ENCODE measurements around the gene GPR180.

The GPR180 gene

GRCh38 chr13:94607056-94607455, 5.4 kb downstream of the GPR180 start:
- no peak for TF ChIP-seq Cebpa-rat (IDR thresholded peaks at IDR 0.05)
- no peak overlapping the region for H3K4me2 ChIP-seq
- no peaks in the 10 kb centered on the region for H3K27me3 ChIP-seq
- no peak overlapping the region for H3K27ac ChIP-seq
- peaks cover 11 to 22% (median 19%) of the 10 kb centered on the region in 10 experiments for H3K4me1 ChIP-seq
- H3K9me3 ChIP-seq (replicated peaks in 1 of 11) = no peaks in the 10 kb centered on the region
- no peak overlapping the region for H3K4me3 ChIP-seq
- no peak overlapping the region for H3K9ac ChIP-seq
- peaks cover 51 to 78% (median 59%) of the 10 kb centered on the region in 11 experiments for H3K36me3 ChIP-seq
- H4K20me1 ChIP-seq = no peaks in the 10 kb centered on the region; a peak in 1 of 22 replicates

- H3K4me2 ChIP-seq = no peak overlapping the region
These were observed 6.3 kb downstream of the GPR180 start for GRCh38 chr13:94607939-94608338.

GRCh38 chr13:94608586-94608985, 6.9 kb downstream of the GPR180 start:
- Histone ChIP-seq H3K4me3 (no peak overlapping the region), H3K9me3 (replicated peaks in 1 of 11) (no peaks in the 10 kb centered on the region), H3K4me1 (peaks cover 0 to 11% (median 10%) of the 10 kb centered on the region in 10 experiments; a peak in 10 of 20 replicates), H3K36me3 (peaks cover 64 to 93% (median 74%) of the 10 kb centered on the region in 11 experiments), H4K20me1 (no peaks in the 10 kb centered on the region; a peak in 1 of 22 replicates), H3K27me3 (no peaks in the 10 kb centered on the region), H3K4me2 (no peak overlapping the region), H3K9ac (no peak overlapping the region), H3K27ac (no peak overlapping the region)
- TF ChIP-seq Cebpa-rat (IDR thresholded peaks at IDR 0.05) = no peak

More at GRCh38 chr13:94607939-94608338, 6.3 kb downstream of the GPR180 start:
- TF ChIP-seq Cebpa-rat (IDR thresholded peaks at IDR 0.05) = no peak
- Histone ChIP-seq H3K4me1 (peaks cover 5 to 17% (median 14%) of the 10 kb centered on the region in 10 experiments; a peak in 19 of 20 replicates), H3K9me3 (replicated peaks in 1 of 11) (no peaks in the 10 kb centered on the region), H3K27ac (no peak overlapping the region), H3K36me3 (peaks cover 58 to 87% (median 68%) of the 10 kb centered on the region in 11 experiments), H3K4me3 (no peak overlapping the region), H4K20me1 (no peaks in the 10 kb centered on the region; a peak in 1 of 22 replicates), H3K27me3 (no peaks in the 10 kb centered on the region), H3K9ac (no peak overlapping the region)

- Histone ChIP-seq H3K27ac (no peak overlapping the region), H3K36me3 (peaks cover 70 to 99% (median 80%) of the 10 kb centered on the region in 11 experiments)
These were observed 7.5 kb downstream of the GPR180 start for GRCh38 chr13:94609196-94609595.

GRCh38 chr13:94610475-94610874, 8.8 kb downstream of the GPR180 start:
- no peak overlapping the region for H3K4me2 ChIP-seq
- peaks cover 0 to under 1% (median 0%) of the 10 kb centered on the region in 11 experiments; a peak in 1 of 22 replicates for H4K20me1 ChIP-seq
- TF ChIP-seq Cebpa-rat (IDR thresholded peaks at IDR 0.05) = no peak
- no peak overlapping the region for H3K4me3 ChIP-seq
- peaks cover 69 to 100% (median 85%) of the 10 kb centered on the region in 11 experiments for H3K36me3 ChIP-seq
- H3K9ac ChIP-seq = no peak overlapping the region
- peaks cover 6 to 17% (median 11%) of the 10 kb centered on the region in 10 experiments; a peak in 19 of 20 replicates for H3K4me1 ChIP-seq
- H3K27me3 ChIP-seq = no peaks in the 10 kb centered on the region
- H3K9me3 ChIP-seq (replicated peaks in 1 of 11) = no peaks in the 10 kb centered on the region
- no peak overlapping the region for H3K27ac ChIP-seq

More at GRCh38 chr13:94609196-94609595, 7.5 kb downstream of the GPR180 start:
- H4K20me1 ChIP-seq = no peaks in the 10 kb centered on the region; a peak in 1 of 22 replicates
- TF ChIP-seq Cebpa-rat (IDR thresholded peaks at IDR 0.05) = no peak
- H3K4me1 ChIP-seq = peaks cover 0 to 10% (median 4%) of the 10 kb centered on the region in 10 experiments; a peak in 8 of 20 replicates
- H3K4me3 ChIP-seq = no peak overlapping the region
- no peak overlapping the region for H3K9ac ChIP-seq
- H3K4me2 ChIP-seq = no peak overlapping the region
- H3K27me3 ChIP-seq = no peaks in the 10 kb centered on the region
- H3K9me3 ChIP-seq (replicated peaks in 1 of 11) = no peaks in the 10 kb centered on the region

- peaks cover 53 to 87% (median 69%) of the 10 kb centered on the region in 11 experiments for H3K36me3 ChIP-seq
- H4K20me1 ChIP-seq = peaks cover 0 to 11% (median 0%) of the 10 kb centered on the region in 11 experiments; a peak in 4 of 22 replicates
- H3K27me3 ChIP-seq = no peaks in the 10 kb centered on the region
- H3K4me3 ChIP-seq = no peak overlapping the region
- no peak for TF ChIP-seq Cebpa-rat (IDR thresholded peaks at IDR 0.05)
- peaks cover 16 to 27% (median 20%) of the 10 kb centered on the region in 10 experiments for H3K4me1 ChIP-seq
- H3K9ac ChIP-seq = no peak overlapping the region
- H3K9me3 ChIP-seq (replicated peaks in 1 of 11) = no peaks in the 10 kb centered on the region
- no peak overlapping the region for H3K27ac ChIP-seq
- no peak overlapping the region for H3K4me2 ChIP-seq
These were observed 10.4 kb downstream of the GPR180 start for GRCh38 chr13:94612050-94612449.

GRCh38 chr13:94613051-94613450, 11.4 kb downstream of the GPR180 start:
- H3K27me3 ChIP-seq = no peaks in the 10 kb centered on the region
- peaks cover 16 to 27% (median 20%) of the 10 kb centered on the region in 10 experiments for H3K4me1 ChIP-seq
- H3K4me3 ChIP-seq = no peak overlapping the region
- H3K9ac ChIP-seq = no peak overlapping the region
- H3K4me2 ChIP-seq = no peak overlapping the region
- peaks cover 0 to 11% (median 0%) of the 10 kb centered on the region in 11 experiments; a peak in 4 of 22 replicates for H4K20me1 ChIP-seq
- peaks cover 43 to 78% (median 59%) of the 10 kb centered on the region in 11 experiments for H3K36me3 ChIP-seq
- H3K9me3 ChIP-seq (replicated peaks in 1 of 11) = no peaks in the 10 kb centered on the region
- no peak for TF ChIP-seq Cebpa-rat (IDR thresholded peaks at IDR 0.05)
- H3K27ac ChIP-seq = no peak overlapping the region

- no peak overlapping the region for H3K27ac ChIP-seq
- H3K9ac ChIP-seq = no peak overlapping the region
- peaks cover 0 to 11% (median 0%) of the 10 kb centered on the region in 11 experiments; a peak in 5 of 22 replicates for H4K20me1 ChIP-seq
- H3K9me3 ChIP-seq (replicated peaks in 1 of 11) = no peaks in the 10 kb centered on the region
- no peaks in the 10 kb centered on the region for H3K27me3 ChIP-seq
- no peak for TF ChIP-seq Cebpa-rat (IDR thresholded peaks at IDR 0.05)
- no peak overlapping the region for H3K4me3 ChIP-seq
- peaks cover 16 to 27% (median 20%) of the 10 kb centered on the region in 10 experiments for H3K4me1 ChIP-seq
- peaks cover 37 to 78% (median 54%) of the 10 kb centered on the region in 11 experiments for H3K36me3 ChIP-seq
- no peak overlapping the region for H3K4me2 ChIP-seq
These were observed 15.8 kb downstream of the GPR180 start for GRCh38 chr13:94617389-94618000.

GRCh38 chr13:94620286-94620896, 18.7 kb downstream of the GPR180 start:
- Histone ChIP-seq H3K9ac (no peak overlapping the region), H3K27ac (no peak overlapping the region), H3K9me3 (replicated peaks in 1 of 11) (no peaks in the 10 kb centered on the region), H3K27me3 (no peaks in the 10 kb centered on the region), H3K4me1 (peaks cover 8 to 15% (median 11%) of the 10 kb centered on the region in 10 experiments; a peak in 19 of 20 replicates), H3K4me2 (no peak overlapping the region), H3K4me3 (no peak overlapping the region), H4K20me1 (peaks cover 0 to 11% (median 0%) of the 10 kb centered on the region in 11 experiments; a peak in 5 of 22 replicates), H3K36me3 (peaks cover 36 to 78% (median 53%) of the 10 kb centered on the region in 11 experiments)
- no peak for TF ChIP-seq Cebpa-rat (IDR thresholded peaks at IDR 0.05)

Measured in BLaER1 treated with 17β-estradiol and CSF1 and Interleukin-3, amounts not matched to agents 10 nM and 100 nM (cell line).